Measurements from ENCODE around the gene ROR1. TPM values are rescaled to one million over a fixed set of nuclear protein-coding genes. Genes with fewer than 3 reads are reported as not detected.

The ROR1 gene
- total RNA-seq, 1 experiment from 2014 or later: 2.7 TPM

DNA sequence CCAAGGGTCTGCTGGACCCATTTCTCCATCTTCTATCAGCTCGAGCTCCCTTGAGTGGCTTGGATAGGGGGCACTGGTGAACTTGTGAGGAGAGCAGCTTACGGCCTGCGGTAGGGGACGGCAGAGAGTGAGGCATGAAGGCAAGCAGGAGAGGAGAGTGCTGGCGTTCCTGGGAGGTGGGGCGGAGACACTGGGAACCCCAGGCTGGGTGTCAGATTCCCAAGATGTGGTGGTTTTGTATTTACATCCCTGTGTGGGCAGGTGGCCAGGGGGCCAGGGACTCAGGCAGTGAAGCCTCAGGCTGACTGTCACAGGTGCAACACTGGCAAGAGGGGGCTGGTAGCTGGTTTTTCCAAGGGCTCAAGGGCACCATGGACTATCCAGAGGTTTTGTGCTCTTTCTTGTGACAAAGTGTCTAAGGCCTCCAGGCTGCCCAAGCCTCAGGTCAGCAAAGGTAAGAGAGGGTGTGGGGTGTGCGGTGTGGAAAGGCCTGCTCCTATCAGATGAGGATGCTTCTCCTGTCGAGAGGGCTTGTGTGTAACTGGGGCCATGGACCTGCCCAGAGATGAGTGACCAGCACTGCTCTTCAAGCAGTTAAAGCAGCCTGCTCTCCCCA, 45.1 kb upstream of the ROR1 start:
- Histone ChIP-seq H3K4me2 (ENCODE audit: low read length) (no peak overlapping the region), H3K79me2 (ENCODE audit: insufficient read depth, low read length) (no peaks in the 10 kb centered on the region), H3K9me2 (ENCODE audit: insufficient read depth) (no peaks in the 10 kb centered on the region), H4K20me1 (ENCODE audit: insufficient read depth) (no peaks in the 10 kb centered on the region), H3K27me3 (ENCODE audit: insufficient read depth, low read length) (no peaks in the 10 kb centered on the region), H2AFZ (ENCODE audit: low read depth, low read length, poor library complexity, severe bottlenecking) (no peak overlapping the region), H3K27ac (ENCODE audit: low read depth, low read length) (no peak overlapping the region), H3K9me3 (ENCODE audit: control insufficient read depth in 1 of 2, insufficient read depth in 1 of 2, low read depth in 1 of 2, low read length in 2 of 2) (0 out of 4 replicates have a peak, but pooled peaks cover 0 to 5% of the 10 kb centered on the region in 2 experiments), H3K4me3 (replicated peaks in 1 of 2; ENCODE audit: low read depth in 1 of 2, low read length in 2 of 2) (no peak overlapping the region), H3K9ac (ENCODE audit: low read length) (no peak overlapping the region), H3K4me1 (ENCODE audit: control insufficient read depth in 1 of 2, insufficient read depth in 2 of 2, low read length in 2 of 2) (peaks cover 6 to 21% of the 10 kb centered on the region in 2 experiments; a peak in 3 of 4 replicates), H3K36me3 (ENCODE audit: control insufficient read depth in 1 of 2, insufficient read depth in 2 of 2, low read length in 2 of 2) (no peaks in the 10 kb centered on the region)
- ATAC-seq: no peak
- no TSS peak for BruUV-seq (replicated peaks)
- POLR2A ChIA-PET: no interaction called here
- RAD21 ChIA-PET (ENCODE audit: low non-redundant PET in 1 of 2, low total read pairs in 2 of 2, uncharacterized antibody in 2 of 2, unreplicated experiment in 2 of 2): no interaction called here
- TF ChIP-seq, protein P1, sequence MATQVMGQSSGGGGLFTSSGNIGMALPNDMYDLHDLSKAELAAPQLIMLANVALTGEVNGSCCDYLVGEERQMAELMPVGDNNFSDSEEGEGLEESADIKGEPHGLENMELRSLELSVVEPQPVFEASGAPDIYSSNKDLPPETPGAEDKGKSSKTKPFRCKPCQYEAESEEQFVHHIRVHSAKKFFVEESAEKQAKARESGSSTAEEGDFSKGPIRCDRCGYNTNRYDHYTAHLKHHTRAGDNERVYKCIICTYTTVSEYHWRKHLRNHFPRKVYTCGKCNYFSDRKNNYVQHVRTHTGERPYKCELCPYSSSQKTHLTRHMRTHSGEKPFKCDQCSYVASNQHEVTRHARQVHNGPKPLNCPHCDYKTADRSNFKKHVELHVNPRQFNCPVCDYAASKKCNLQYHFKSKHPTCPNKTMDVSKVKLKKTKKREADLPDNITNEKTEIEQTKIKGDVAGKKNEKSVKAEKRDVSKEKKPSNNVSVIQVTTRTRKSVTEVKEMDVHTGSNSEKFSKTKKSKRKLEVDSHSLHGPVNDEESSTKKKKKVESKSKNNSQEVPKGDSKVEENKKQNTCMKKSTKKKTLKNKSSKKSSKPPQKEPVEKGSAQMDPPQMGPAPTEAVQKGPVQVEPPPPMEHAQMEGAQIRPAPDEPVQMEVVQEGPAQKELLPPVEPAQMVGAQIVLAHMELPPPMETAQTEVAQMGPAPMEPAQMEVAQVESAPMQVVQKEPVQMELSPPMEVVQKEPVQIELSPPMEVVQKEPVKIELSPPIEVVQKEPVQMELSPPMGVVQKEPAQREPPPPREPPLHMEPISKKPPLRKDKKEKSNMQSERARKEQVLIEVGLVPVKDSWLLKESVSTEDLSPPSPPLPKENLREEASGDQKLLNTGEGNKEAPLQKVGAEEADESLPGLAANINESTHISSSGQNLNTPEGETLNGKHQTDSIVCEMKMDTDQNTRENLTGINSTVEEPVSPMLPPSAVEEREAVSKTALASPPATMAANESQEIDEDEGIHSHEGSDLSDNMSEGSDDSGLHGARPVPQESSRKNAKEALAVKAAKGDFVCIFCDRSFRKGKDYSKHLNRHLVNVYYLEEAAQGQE (IDR thresholded peaks at IDR 0.05; ENCODE audit: low read depth): no peak
- TF ChIP-seq CBX3 (IDR thresholded peaks at IDR 0.05; ENCODE audit: low read depth): no peak
- TF ChIP-seq YY1 (IDR thresholded peaks at IDR 0.05; ENCODE audit: extremely low read depth, insufficient replicate concordance, low read depth, low read length): no peak
- no peak for TF ChIP-seq POLR2A (IDR thresholded peaks at IDR 0.05; ENCODE audit: borderline replicate concordance, extremely low read depth, insufficient read depth, insufficient read length)
- TF ChIP-seq JUND (IDR thresholded peaks at IDR 0.05): no peak
- TF ChIP-seq, protein P2, sequence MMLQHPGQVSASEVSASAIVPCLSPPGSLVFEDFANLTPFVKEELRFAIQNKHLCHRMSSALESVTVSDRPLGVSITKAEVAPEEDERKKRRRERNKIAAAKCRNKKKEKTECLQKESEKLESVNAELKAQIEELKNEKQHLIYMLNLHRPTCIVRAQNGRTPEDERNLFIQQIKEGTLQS (IDR thresholded peaks at IDR 0.05): no peak
- TF ChIP-seq ZNF274 (IDR thresholded peaks at IDR 0.05; ENCODE audit: low read depth, low read length): no peak
- no peak for TF ChIP-seq SRF (IDR thresholded peaks at IDR 0.05; ENCODE audit: low read depth)
- no peak for TF ChIP-seq EGR1 (IDR thresholded peaks at IDR 0.05; ENCODE audit: low read depth)
- TF ChIP-seq, protein P3, sequence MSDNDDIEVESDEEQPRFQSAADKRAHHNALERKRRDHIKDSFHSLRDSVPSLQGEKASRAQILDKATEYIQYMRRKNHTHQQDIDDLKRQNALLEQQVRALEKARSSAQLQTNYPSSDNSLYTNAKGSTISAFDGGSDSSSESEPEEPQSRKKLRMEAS (IDR thresholded peaks at IDR 0.05): no peak
- TF ChIP-seq TCF7L2 (IDR thresholded peaks at IDR 0.05; ENCODE audit: borderline replicate concordance, extremely low read depth, insufficient read depth, insufficient read length): no peak
- no peak for TF ChIP-seq EZH2phosphoT487 (IDR thresholded peaks at IDR 0.05; ENCODE audit: borderline replicate concordance)
- TF ChIP-seq, protein P4, sequence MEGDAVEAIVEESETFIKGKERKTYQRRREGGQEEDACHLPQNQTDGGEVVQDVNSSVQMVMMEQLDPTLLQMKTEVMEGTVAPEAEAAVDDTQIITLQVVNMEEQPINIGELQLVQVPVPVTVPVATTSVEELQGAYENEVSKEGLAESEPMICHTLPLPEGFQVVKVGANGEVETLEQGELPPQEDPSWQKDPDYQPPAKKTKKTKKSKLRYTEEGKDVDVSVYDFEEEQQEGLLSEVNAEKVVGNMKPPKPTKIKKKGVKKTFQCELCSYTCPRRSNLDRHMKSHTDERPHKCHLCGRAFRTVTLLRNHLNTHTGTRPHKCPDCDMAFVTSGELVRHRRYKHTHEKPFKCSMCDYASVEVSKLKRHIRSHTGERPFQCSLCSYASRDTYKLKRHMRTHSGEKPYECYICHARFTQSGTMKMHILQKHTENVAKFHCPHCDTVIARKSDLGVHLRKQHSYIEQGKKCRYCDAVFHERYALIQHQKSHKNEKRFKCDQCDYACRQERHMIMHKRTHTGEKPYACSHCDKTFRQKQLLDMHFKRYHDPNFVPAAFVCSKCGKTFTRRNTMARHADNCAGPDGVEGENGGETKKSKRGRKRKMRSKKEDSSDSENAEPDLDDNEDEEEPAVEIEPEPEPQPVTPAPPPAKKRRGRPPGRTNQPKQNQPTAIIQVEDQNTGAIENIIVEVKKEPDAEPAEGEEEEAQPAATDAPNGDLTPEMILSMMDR (IDR thresholded peaks at IDR 0.05 in 2 of 3, conservative IDR thresholded peaks at IDR 0.05 in 1 of 3; ENCODE audit: borderline replicate concordance in 1 of 3, insufficient read depth in 1 of 3, low read depth in 2 of 3, low read length in 2 of 3): no peak
- no peak for TF ChIP-seq RAD21 (IDR thresholded peaks at IDR 0.05; ENCODE audit: low read depth)
- no peak for TF ChIP-seq SIN3A (IDR thresholded peaks at IDR 0.05; ENCODE audit: low read depth)
- TF ChIP-seq POLR2AphosphoS5 (IDR thresholded peaks at IDR 0.05; ENCODE audit: low read depth, low read length): no peak
- no peak for TF ChIP-seq FOSL1 (IDR thresholded peaks at IDR 0.05; ENCODE audit: low read depth)
- no peak for TF ChIP-seq ELF1 (IDR thresholded peaks at IDR 0.05; ENCODE audit: borderline replicate concordance, low read depth)
- DNase-seq (ENCODE audit: low read depth, low spot score): no peak
- CTCF ChIA-PET: no interaction called here
- intact Hi-C loops (cut with micrococcal nuclease): no loop called here

All from HCT116 (cell line).